Muscle layer of colon (tissue), 2 donors: ENCODE results near the gene CHST9.
"Not testable (repeated sequence)": the region's sequence is repeated elsewhere in the genome, so short reads cannot be mapped to it uniquely, and the experiment has no call there.

Source experiments
- H3K27ac ChIP-seq: one replicate; pipeline ENCODE4 v1.7.0; 2013; ENCODE audit warnings: low read depth, mild to moderate bottlenecking, low read length, moderate library complexity
- H3K27me3 ChIP-seq, 2 donors: one replicate each; pipeline ENCODE4 v1.7.0; 2013; ENCODE audit warnings: low read length in 2 of 2, mild to moderate bottlenecking in 2 of 2; ENCODE audit not compliant: insufficient read depth in 2 of 2, control insufficient read depth in 1 of 2
- H3K36me3 ChIP-seq: one replicate; pipeline ENCODE4 v1.7.0; 2013; ENCODE audit warnings: mild to moderate bottlenecking, low read length; ENCODE audit not compliant: insufficient read depth
- H3K4me1 ChIP-seq: one replicate; pipeline ENCODE4 v1.7.0; 2013; ENCODE audit warnings: mild to moderate bottlenecking, low read length; ENCODE audit not compliant: insufficient read depth
- H3K4me3 ChIP-seq, 2 donors: one replicate each; pipeline ENCODE4 v1.7.0; 2013; ENCODE audit warnings: low read length in 2 of 2, low read depth in 1 of 2, mild to moderate bottlenecking in 1 of 2, moderate library complexity in 1 of 2
- H3K9ac ChIP-seq: one replicate; pipeline ENCODE4 v1.7.0; 2013; ENCODE audit warnings: low read length
- H3K9me3 ChIP-seq: one replicate; pipeline ENCODE4 v1.7.0; 2013; ENCODE audit warnings: mild to moderate bottlenecking, low read length
- donor health status: abdominal sarcoma.
- donor health status: Adenocarcinoma of cecum.

Gene CHST9

GRCh38 chr18:27121108-27121507 lies 64.0 kb downstream of the CHST9 start:
- Histone ChIP-seq H3K4me3 (no peak overlapping the region), H3K9ac (no peak overlapping the region), H3K36me3 (no peaks in the 10 kb centered on the region), H3K27me3 (no peaks in the 10 kb centered on the region), H3K9me3 (no peaks in the 10 kb centered on the region), H3K27ac (no peak overlapping the region), H3K4me1 (no peaks in the 10 kb centered on the region)

- Histone ChIP-seq H3K27me3 (no peaks in the 10 kb centered on the region), H3K36me3 (no peaks in the 10 kb centered on the region), H3K9me3 (no peaks in the 10 kb centered on the region), H3K27ac (no peak overlapping the region), H3K9ac (no peak overlapping the region), H3K4me1 (no peaks in the 10 kb centered on the region), H3K4me3 (no peak overlapping the region)
Observed at GRCh38 chr18:27120246-27120645, 64.9 kb downstream of the CHST9 start.

- Histone ChIP-seq H3K4me1 (no peaks in the 10 kb centered on the region), H3K4me3 (no peak overlapping the region), H3K27me3 (no peaks in the 10 kb centered on the region), H3K9ac (no peak overlapping the region), H3K36me3 (no peaks in the 10 kb centered on the region), H3K9me3 (no peaks in the 10 kb centered on the region), H3K27ac (no peak overlapping the region)
Observed at GRCh38 chr18:27118973-27119372, 66.1 kb downstream of the CHST9 start.

GRCh38 chr18:27114842-27115241 lies 70.3 kb downstream of the CHST9 start:
- no peaks in the 10 kb centered on the region for H3K4me1 ChIP-seq
- H3K4me3 ChIP-seq: no peak overlapping the region
- no peaks in the 10 kb centered on the region for H3K36me3 ChIP-seq
- H3K9me3 ChIP-seq: no peaks in the 10 kb centered on the region
- H3K9ac ChIP-seq: no peak overlapping the region
- H3K27me3 ChIP-seq: no peaks in the 10 kb centered on the region
- H3K27ac ChIP-seq: no peak overlapping the region

- Histone ChIP-seq H3K27me3 (no peaks in the 10 kb centered on the region), H3K9me3 (no peaks in the 10 kb centered on the region), H3K4me1 (no peaks in the 10 kb centered on the region), H3K4me3 (no peak overlapping the region), H3K36me3 (no peaks in the 10 kb centered on the region), H3K9ac (no peak overlapping the region), H3K27ac (no peak overlapping the region)
Observed at GRCh38 chr18:27113358-27113757, 71.8 kb downstream of the CHST9 start.

GRCh38 chr18:27110319-27110718 lies 74.8 kb downstream of the CHST9 start:
- no peak overlapping the region for H3K27ac ChIP-seq
- H3K9me3 ChIP-seq: no peaks in the 10 kb centered on the region
- H3K4me3 ChIP-seq: no peak overlapping the region
- H3K27me3 ChIP-seq: no peaks in the 10 kb centered on the region
- H3K9ac ChIP-seq: no peak overlapping the region
- H3K36me3 ChIP-seq: no peaks in the 10 kb centered on the region
- no peaks in the 10 kb centered on the region for H3K4me1 ChIP-seq

GRCh38 chr18:27109451-27109850 lies 75.7 kb downstream of the CHST9 start:
- H3K4me3 ChIP-seq: no peak overlapping the region
- no peak overlapping the region for H3K9ac ChIP-seq
- H3K27me3 ChIP-seq: no peaks in the 10 kb centered on the region
- H3K4me1 ChIP-seq: no peaks in the 10 kb centered on the region
- no peaks in the 10 kb centered on the region for H3K36me3 ChIP-seq
- H3K27ac ChIP-seq: no peak overlapping the region
- no peaks in the 10 kb centered on the region for H3K9me3 ChIP-seq

GRCh38 chr18:27108842-27109241 lies 76.3 kb downstream of the CHST9 start:
- no peak overlapping the region for H3K4me3 ChIP-seq
- no peaks in the 10 kb centered on the region for H3K27me3 ChIP-seq
- no peak overlapping the region for H3K9ac ChIP-seq
- no peak overlapping the region for H3K27ac ChIP-seq
- H3K9me3 ChIP-seq: no peaks in the 10 kb centered on the region
- no peaks in the 10 kb centered on the region for H3K4me1 ChIP-seq
- no peaks in the 10 kb centered on the region for H3K36me3 ChIP-seq

- H3K4me1 ChIP-seq: no peaks in the 10 kb centered on the region
- no peak overlapping the region for H3K4me3 ChIP-seq
- H3K9me3 ChIP-seq: no peaks in the 10 kb centered on the region
- no peak overlapping the region for H3K27ac ChIP-seq
- H3K27me3 ChIP-seq: no peaks in the 10 kb centered on the region
- no peaks in the 10 kb centered on the region for H3K36me3 ChIP-seq
- no peak overlapping the region for H3K9ac ChIP-seq
Observed at GRCh38 chr18:27104743-27105142, 80.4 kb downstream of the CHST9 start.

GRCh38 chr18:27094621-27095020 lies 90.5 kb downstream of the CHST9 start:
- no peaks in the 10 kb centered on the region for H3K4me1 ChIP-seq
- H3K27me3 ChIP-seq: no peaks in the 10 kb centered on the region
- no peaks in the 10 kb centered on the region for H3K36me3 ChIP-seq
- H3K9ac ChIP-seq: no peak overlapping the region
- no peak overlapping the region for H3K27ac ChIP-seq
- no peak overlapping the region for H3K4me3 ChIP-seq
- no peaks in the 10 kb centered on the region for H3K9me3 ChIP-seq

- H3K27me3 ChIP-seq, H3K4me1 ChIP-seq, H3K27ac ChIP-seq, H3K9me3 ChIP-seq, H3K9ac ChIP-seq, H3K36me3 ChIP-seq, H3K4me3 ChIP-seq: not testable (repeated sequence)
Observed at GRCh38 chr18:27093290-27093689, 91.8 kb downstream of the CHST9 start.

GRCh38 chr18:27081701-27082100 lies 103.4 kb downstream of the CHST9 start:
- H3K4me3 ChIP-seq: no peak overlapping the region
- no peaks in the 10 kb centered on the region for H3K36me3 ChIP-seq
- no peaks in the 10 kb centered on the region for H3K27me3 ChIP-seq
- H3K9me3 ChIP-seq: no peaks in the 10 kb centered on the region
- H3K27ac ChIP-seq: no peak overlapping the region
- no peaks in the 10 kb centered on the region for H3K4me1 ChIP-seq
- no peak overlapping the region for H3K9ac ChIP-seq
